Heart left ventricle (tissue), 13 donors: ENCODE data around the gene GRAMD1B.

ENCODE experiments used
- POLR2A ChIP-seq, 2 donors: fragments of 450-650 bp; IDR thresholded peaks; one replicate each; pipeline ENCODE4 v1.6.1; 2017; ENCODE audit warnings: antibody characterized with exemption in 2 of 2, mild to moderate bottlenecking in 2 of 2, moderate library complexity in 2 of 2
- TF ChIP-seq, protein P1 (sequence below), 12 donors: fragments of 200-600 bp; sonication (generic) in 4 of 12; IDR thresholded peaks; one replicate each; pipeline versions ENCODE4 v1.5.0 to v1.8.0; 2018 to 2022; ENCODE audit warnings: antibody characterized with exemption in 12 of 12, mild to moderate bottlenecking in 5 of 12
- donor health status: ischemic (EF 13 %, LVEDD 7.1; RV severe dilation, severe dysfunction).
- donor health status: DM: no; HTN: yes; CAD: no.
- donor health status: DM: no; HTN: no; CAD: no.
- donor health status: ischemic (EF 25% LVEDD 6.9; RV normal size, moderate dysfunction).
- donor health status: ischemic (EF 25% LVEDD 5.7; RV mildly dilated, moderate dysfunction).
- donor health status: ischemic (EF 35%, LVEDD 5.7; RV mildly dilated, moderate dysfunction).
- donor health status: nonischemic (EF 11% LVEDD 7.7; RV severe dilation, severe dysfunction).
- donor health status: DM: yes; HTN: yes; CAD: no.
- donor health status: PGD.
- donor health status: ischemic (EF 29% LVEDD 5.4; RV normal size, mild dysfunction).
- donor health status: nonischemic (EF 23%, LVEDD 6.1; RV moderate dilation, normal function).

GRCh38 chr11:123480290-123480815 lies 50.3 kb downstream of the GRAMD1B start:
- TF ChIP-seq, protein P1, sequence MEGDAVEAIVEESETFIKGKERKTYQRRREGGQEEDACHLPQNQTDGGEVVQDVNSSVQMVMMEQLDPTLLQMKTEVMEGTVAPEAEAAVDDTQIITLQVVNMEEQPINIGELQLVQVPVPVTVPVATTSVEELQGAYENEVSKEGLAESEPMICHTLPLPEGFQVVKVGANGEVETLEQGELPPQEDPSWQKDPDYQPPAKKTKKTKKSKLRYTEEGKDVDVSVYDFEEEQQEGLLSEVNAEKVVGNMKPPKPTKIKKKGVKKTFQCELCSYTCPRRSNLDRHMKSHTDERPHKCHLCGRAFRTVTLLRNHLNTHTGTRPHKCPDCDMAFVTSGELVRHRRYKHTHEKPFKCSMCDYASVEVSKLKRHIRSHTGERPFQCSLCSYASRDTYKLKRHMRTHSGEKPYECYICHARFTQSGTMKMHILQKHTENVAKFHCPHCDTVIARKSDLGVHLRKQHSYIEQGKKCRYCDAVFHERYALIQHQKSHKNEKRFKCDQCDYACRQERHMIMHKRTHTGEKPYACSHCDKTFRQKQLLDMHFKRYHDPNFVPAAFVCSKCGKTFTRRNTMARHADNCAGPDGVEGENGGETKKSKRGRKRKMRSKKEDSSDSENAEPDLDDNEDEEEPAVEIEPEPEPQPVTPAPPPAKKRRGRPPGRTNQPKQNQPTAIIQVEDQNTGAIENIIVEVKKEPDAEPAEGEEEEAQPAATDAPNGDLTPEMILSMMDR (IDR thresholded peaks at IDR 0.05), result no peak
- TF ChIP-seq POLR2A (IDR thresholded peaks at IDR 0.05), result no peak
